Measurements from ENCODE around the gene RIN3.
"Not testable (repeated sequence)": the region's sequence is repeated elsewhere in the genome, so short reads cannot be mapped to it uniquely, and the experiment has no call there.

RIN3 gene

DNA sequence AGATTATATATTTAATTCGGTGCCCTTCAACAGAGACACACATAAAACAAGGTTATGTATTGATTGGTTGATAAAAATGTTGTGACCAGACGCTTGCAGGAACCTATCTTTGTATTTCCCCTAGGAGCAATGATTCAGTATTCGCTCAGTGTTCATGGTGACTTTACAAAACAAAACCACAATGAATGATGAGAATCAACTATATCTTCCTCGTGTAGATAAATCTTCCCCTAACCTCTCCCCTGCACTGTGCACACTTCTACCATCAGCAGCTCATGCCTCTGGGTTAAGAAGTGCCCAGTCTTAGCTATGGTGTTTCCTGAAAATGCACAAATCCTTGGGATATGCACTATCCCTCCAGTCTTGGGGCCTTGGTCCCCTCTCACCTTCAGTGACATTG is 16.3 kb downstream of the RIN3 start:
- H3K9me3 Mint-ChIP-seq, result no peaks in the 10 kb centered on the region
- H3K4me3 Mint-ChIP-seq, result peak overlapping the region; percentile 1 to 31
- H3K4me1 Mint-ChIP-seq, result peaks cover 92% of the 10 kb centered on the region
- DNase-seq (no peak), ATAC-seq (peak; percentile 37)
- H3K27ac Mint-ChIP-seq, result peak overlapping the region in 1 of 2 donors; percentile 82
- H3K27me3 Mint-ChIP-seq, result no peaks in the 10 kb centered on the region

- H3K27me3 Mint-ChIP-seq, result no peaks in the 10 kb centered on the region
- H3K9me3 Mint-ChIP-seq, result no peaks in the 10 kb centered on the region
- peaks cover 96% of the 10 kb centered on the region for H3K4me1 Mint-ChIP-seq
- peak; percentile 77 to 81 for DNase-seq
- ATAC-seq, result peak; percentile 94
- H3K4me3 Mint-ChIP-seq, result peak overlapping the region; percentile 85 to 86
- peak overlapping the region; percentile 98 to 99 for H3K27ac Mint-ChIP-seq
Observed at GRCh38 chr14:92531106-92531873, 17.7 kb downstream of the RIN3 start.

GRCh38 chr14:92532490-92533163 is 19.0 kb downstream of the RIN3 start:
- Mint-ChIP-seq H3K9me3 (no peaks in the 10 kb centered on the region), H3K4me1 (peaks cover 94% of the 10 kb centered on the region), H3K4me3 (peak overlapping the region; percentile 22 to 86), H3K27ac (peak overlapping the region in 1 of 2 donors; percentile 52), H3K27me3 (no peaks in the 10 kb centered on the region)
- ATAC-seq, result no peak
- no peak for DNase-seq

DNA sequence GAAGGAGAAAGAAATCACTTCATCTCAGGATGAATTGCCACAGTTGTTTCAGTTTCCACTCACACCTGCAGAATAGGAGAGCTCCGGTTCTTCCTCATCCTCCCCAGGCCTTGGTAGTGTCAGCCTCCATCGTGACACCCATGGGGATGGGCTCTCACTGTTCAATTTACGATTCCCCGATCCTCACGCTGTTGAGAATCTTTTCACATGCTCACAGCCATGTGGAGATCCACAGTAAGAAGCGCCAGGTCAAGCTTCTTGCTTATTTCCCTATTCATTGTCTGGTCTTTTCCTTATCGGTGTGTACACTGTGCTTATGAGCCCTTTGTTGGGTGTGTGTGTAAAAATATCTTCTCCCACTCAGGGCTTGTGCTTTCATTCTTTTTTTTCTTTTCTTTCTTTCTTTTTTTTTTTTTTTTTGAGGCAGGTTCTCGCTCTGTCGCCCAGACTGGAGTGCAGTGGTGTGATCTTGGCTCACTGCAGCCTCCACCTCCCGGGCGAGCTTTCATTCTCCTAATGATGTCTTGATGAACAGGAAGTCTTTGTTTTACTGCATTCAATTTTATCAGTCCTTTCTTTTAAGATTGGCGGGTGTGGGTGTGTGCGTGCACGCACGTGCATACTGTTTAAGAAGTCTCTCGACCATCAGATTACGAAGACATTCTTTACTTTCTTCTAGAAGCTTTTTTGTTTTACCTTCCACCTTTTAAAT is 21.5 kb downstream of the RIN3 start:
- no peaks in the 10 kb centered on the region for H3K27me3 Mint-ChIP-seq
- H3K4me1 Mint-ChIP-seq, result peaks cover 91% of the 10 kb centered on the region
- peak overlapping the region; percentile 78 to 82 for H3K4me3 Mint-ChIP-seq
- H3K27ac Mint-ChIP-seq, result peak overlapping the region; percentile 61 to 72
- ATAC-seq (no peak), DNase-seq (no peak)
- no peaks in the 10 kb centered on the region for H3K9me3 Mint-ChIP-seq

GRCh38 chr14:92536231-92536630 is 22.6 kb downstream of the RIN3 start:
- ATAC-seq, DNase-seq, H3K27me3 Mint-ChIP-seq, H3K9me3 Mint-ChIP-seq, H3K27ac Mint-ChIP-seq: not testable (repeated sequence)
- H3K4me1 Mint-ChIP-seq, result peaks cover 91% of the 10 kb centered on the region
- H3K4me3 Mint-ChIP-seq, result peak overlapping the region; percentile 40 to 82

DNA sequence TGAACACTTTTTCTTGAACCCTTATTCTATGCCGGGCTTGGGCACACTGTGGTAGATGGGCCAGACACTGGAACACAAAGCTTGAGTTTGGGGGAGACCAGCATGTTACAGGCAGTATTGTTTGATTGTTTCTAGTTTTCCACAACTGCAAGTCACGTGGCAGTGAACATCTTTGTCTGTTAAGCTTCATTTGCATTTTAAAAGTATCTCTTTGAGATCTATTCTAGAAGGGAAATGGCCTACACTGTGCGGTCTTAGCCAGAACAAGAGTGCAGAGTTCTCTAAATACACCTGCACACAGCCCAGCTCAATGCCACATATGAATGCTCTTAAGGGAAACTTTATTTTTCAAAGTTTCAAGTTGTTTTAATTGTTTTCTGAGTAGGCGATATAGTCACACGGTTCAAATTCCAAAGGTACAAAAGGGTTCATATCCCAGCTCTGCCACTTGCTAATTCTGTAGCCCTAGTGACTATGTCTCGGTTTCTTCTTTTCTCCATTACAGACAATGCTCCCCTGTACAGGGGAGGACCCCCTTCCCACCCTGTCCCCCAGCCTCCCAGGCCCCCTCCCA is 24.9 kb downstream of the RIN3 start:
- H3K4me1 Mint-ChIP-seq, result peaks cover 91% of the 10 kb centered on the region
- H3K27ac Mint-ChIP-seq, result no peak overlapping the region
- ATAC-seq (peak; percentile 47), DNase-seq (no peak)
- H3K9me3 Mint-ChIP-seq, result no peaks in the 10 kb centered on the region
- no peaks in the 10 kb centered on the region for H3K27me3 Mint-ChIP-seq
- H3K4me3 Mint-ChIP-seq, result no peak overlapping the region

DNA sequence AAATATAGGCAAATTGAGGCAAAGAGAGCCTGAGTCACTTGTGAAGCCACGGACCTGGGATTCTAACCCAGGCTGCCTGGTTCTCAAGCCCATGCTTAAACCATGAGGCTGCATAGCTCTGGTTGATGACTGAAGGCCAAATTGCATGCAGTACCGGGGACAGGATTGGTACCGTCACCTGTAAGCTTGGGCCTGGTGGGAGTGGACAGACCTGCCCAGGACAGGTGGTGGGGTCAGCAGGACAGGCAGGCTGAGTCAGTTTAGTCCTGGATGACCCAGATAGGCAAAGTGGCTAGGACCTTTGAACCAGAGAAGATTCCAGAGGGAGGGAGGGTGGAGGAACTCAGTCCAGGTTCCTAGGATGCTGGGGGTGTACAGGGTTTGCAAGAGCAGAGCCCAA is 25.8 kb downstream of the RIN3 start:
- DNase-seq (no peak), ATAC-seq (no peak)
- no peaks in the 10 kb centered on the region for H3K27me3 Mint-ChIP-seq
- H3K4me3 Mint-ChIP-seq, result peak overlapping the region; percentile 41 to 67
- H3K9me3 Mint-ChIP-seq, result no peaks in the 10 kb centered on the region
- H3K27ac Mint-ChIP-seq, result no peak overlapping the region
- H3K4me1 Mint-ChIP-seq, result peaks cover 92% of the 10 kb centered on the region

GRCh38 chr14:92539875-92540274 is 26.3 kb downstream of the RIN3 start:
- Mint-ChIP-seq H3K9me3 (no peaks in the 10 kb centered on the region), H3K27me3 (no peaks in the 10 kb centered on the region), H3K27ac (no peak overlapping the region), H3K4me1 (peaks cover 92% of the 10 kb centered on the region), H3K4me3 (peak overlapping the region; percentile 41 to 67)
- DNase-seq (no peak), ATAC-seq (peak; percentile 86)

DNA sequence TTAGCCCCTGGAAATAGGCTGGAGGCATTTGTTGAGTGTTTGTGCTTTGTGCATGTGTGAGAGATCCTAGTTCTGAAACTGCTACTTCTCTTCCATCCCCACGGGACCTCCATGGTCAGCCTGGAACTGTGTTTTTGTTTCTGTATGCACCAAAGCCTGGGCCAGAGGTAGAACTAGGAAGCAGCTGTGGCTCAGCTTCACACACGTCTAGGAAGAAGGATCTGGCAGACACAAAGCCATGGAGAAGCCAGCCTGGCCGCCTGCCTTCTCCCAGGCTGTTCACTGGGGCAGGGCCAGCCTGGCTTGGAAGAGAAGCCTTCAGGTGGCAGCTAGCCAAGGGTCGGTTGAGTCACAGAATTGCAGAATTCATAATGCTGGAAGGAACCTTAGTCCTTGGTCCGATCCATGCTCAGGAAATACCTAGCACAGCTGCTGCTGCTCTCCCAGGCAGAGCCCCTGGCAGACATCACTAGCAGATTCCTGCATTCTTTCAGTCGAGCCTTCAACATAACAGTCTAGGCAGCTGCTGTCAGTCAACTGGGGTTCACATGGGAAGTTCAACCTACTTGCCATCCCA is 27.0 kb downstream of the RIN3 start:
- Mint-ChIP-seq H3K27me3 (no peaks in the 10 kb centered on the region), H3K4me1 (peaks cover 86% of the 10 kb centered on the region), H3K9me3 (no peaks in the 10 kb centered on the region), H3K4me3 (peak overlapping the region; percentile 41 to 67), H3K27ac (peak overlapping the region in 1 of 2 donors; percentile 34)
- ATAC-seq (no peak), DNase-seq (no peak)

GRCh38 chr14:92542766-92543554 is 29.4 kb downstream of the RIN3 start:
- peak overlapping the region in 1 of 2 donors; percentile 21 for H3K27ac Mint-ChIP-seq
- H3K4me1 Mint-ChIP-seq, result peaks cover 76% of the 10 kb centered on the region
- no peak for ATAC-seq
- no peaks in the 10 kb centered on the region for H3K9me3 Mint-ChIP-seq
- no peak overlapping the region for H3K4me3 Mint-ChIP-seq
- no peak for DNase-seq
- no peaks in the 10 kb centered on the region for H3K27me3 Mint-ChIP-seq

DNA sequence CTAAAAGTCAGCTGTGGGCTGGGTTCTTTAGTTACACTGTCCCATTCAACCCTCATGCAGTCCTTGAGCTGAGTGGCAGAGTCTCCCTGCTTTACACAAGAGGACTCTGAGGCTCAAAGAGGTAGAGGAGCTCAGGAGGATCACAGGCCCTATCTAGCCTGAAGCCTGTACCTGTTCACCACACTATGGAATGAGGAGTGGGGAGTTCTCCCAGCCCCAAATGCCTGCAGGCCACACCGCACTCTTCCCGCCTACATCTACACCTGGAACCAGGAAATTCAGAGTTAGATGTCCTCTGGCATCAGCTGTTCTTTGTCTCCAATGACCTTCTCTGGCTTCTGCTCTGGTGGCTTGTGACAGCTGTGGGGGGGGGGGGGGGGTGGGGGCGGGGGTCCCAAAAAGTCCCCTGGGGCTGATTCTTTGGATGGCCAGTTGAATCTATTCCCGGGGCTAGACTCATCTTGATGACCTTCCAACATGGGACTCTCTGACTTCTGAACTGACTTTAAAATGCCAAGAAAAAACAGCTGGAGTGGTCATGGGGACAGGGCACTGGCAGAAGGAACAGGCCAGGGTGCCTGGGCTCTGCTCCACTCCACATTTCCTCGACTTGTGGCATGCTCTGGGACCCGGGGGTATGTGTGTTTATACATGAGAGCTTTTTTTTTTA is 30.6 kb downstream of the RIN3 start:
- no peak for ATAC-seq
- no peak overlapping the region for H3K4me3 Mint-ChIP-seq
- peaks cover 76% of the 10 kb centered on the region for H3K4me1 Mint-ChIP-seq

DNA sequence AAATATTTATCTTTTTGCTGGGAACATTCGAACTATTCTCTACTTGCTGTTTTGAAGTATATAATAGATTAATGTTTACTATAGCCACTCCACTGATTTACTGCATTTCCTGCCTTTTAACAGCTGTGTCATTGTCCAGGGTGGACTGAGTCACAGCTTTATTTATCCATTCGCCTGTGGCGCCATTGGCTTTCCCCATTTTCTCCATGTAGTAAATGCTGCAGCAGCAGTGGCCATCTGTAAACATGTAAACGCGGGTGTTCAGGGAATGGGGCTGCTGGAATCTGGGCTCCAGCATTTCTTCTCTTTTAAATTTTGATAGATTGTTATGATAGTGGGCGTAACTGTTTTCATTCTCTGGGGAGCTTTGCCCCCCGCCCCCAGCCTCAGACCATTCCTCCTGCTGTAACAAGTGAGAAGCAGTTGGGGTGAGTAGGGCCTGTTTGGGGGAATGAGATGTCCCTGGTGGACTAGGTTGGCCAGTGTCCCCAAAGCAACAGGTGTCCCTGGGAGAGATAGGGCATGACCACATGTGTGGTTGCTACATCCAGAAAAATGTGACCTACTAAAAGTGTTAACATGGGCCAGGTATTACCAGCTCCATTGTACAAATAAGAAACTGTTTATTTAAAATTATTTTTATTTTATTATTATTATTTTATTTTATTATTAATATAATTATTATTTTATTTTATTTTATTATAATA is 32.9 kb downstream of the RIN3 start:
- Mint-ChIP-seq H3K27ac (peak overlapping the region in 1 of 2 donors; percentile 6), H3K4me3 (no peak overlapping the region), H3K9me3 (no peaks in the 10 kb centered on the region), H3K27me3 (no peaks in the 10 kb centered on the region), H3K4me1 (peaks cover 76% of the 10 kb centered on the region)
- ATAC-seq, result no peak
- DNase-seq, result no peak

More for the DNA sequence above, 30.6 kb downstream of the RIN3 start:
- no peak for DNase-seq
- H3K27me3 Mint-ChIP-seq, result no peaks in the 10 kb centered on the region
- no peak overlapping the region for H3K27ac Mint-ChIP-seq
- H3K9me3 Mint-ChIP-seq, result no peaks in the 10 kb centered on the region

GRCh38 chr14:92549105-92549858 is 35.7 kb downstream of the RIN3 start:
- peaks cover 76% of the 10 kb centered on the region for H3K4me1 Mint-ChIP-seq
- DNase-seq, result no peak
- no peak overlapping the region for H3K27ac Mint-ChIP-seq
- H3K4me3 Mint-ChIP-seq, result no peak overlapping the region
- H3K9me3 Mint-ChIP-seq, result no peaks in the 10 kb centered on the region
- H3K27me3 Mint-ChIP-seq, result no peaks in the 10 kb centered on the region
- no peak for ATAC-seq
